ENCODE measurements around the gene SERPINB6.
"Not testable (repeated sequence)": the region's sequence is repeated elsewhere in the genome, so short reads cannot be mapped to it uniquely, and the experiment has no call there.

The SERPINB6 gene

GRCh38 chr6:2934057-2934456 is 37.3 kb downstream of the SERPINB6 start:
- FAIRE-seq, result no peak

GRCh38 chr6:2932911-2933310 is 38.5 kb downstream of the SERPINB6 start:
- FAIRE-seq, result not testable (repeated sequence)

- FAIRE-seq, result no peak
Observed at GRCh38 chr6:2931970-2932748, 39.2 kb downstream of the SERPINB6 start.

DNA sequence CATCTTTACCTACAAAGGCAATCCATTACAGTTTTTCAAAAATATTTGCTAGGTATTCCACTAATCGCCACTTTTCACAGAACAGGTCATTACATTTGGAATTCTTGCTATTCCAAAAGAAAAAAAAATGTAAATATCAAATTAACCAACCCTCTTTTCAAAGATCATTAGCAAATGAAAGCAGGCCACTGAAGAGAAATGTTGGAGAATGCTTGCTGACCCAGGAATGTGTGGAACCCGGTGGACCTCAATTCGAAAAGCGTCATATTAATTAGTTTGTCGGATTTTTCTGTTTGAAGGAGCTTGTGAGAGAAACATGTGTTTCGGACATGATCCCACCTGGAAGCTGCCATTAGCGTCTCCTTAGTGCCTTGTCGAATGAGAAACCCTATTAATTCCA is 40.3 kb downstream of the SERPINB6 start:
- FAIRE-seq, result no peak

- FAIRE-seq, result not testable (repeated sequence)
Observed at GRCh38 chr6:2927931-2928330, 43.4 kb downstream of the SERPINB6 start.

DNA sequence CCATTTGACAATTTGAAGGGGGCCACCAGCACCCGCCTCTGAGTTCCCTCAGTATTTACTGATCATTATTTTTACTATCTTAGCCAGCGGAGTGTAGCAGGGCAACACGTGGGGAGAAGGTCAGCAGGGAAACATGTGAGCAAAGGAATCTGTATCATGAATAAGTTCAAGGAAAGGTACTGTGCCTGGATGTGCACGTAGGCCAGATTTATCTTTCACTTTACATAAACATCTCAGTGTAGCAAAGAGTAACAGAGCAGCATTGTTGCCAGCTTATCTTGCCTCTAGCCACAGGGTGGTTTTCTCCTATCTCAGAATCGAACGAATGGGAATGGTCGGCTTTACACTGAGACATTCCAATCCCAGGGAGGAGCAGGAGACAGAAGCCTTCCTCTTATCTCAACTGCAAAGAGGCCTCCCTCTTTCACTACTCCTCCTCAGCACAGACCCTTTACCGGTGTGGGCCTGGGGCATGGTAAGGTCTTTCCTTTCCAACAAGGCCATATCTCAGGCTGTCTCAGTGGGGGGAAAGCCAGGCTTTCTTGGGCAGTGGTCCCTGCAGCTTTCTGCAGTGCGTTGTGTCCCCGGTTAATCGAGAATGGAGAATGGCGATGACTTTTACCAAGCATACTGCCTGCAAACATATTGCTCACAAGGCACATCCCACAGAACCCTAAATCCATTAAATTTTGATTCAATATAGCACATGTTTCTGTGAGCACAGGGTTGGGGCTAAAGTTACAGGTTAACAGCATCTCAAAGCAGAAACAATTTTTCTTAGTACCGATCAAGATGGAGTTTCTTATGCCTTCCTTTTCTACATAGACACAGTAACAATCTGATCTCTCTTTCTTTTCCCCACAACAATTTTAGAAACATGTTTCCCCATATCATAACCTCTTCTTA is 45.3 kb downstream of the SERPINB6 start:
- FAIRE-seq, result not testable (repeated sequence)

DNA sequence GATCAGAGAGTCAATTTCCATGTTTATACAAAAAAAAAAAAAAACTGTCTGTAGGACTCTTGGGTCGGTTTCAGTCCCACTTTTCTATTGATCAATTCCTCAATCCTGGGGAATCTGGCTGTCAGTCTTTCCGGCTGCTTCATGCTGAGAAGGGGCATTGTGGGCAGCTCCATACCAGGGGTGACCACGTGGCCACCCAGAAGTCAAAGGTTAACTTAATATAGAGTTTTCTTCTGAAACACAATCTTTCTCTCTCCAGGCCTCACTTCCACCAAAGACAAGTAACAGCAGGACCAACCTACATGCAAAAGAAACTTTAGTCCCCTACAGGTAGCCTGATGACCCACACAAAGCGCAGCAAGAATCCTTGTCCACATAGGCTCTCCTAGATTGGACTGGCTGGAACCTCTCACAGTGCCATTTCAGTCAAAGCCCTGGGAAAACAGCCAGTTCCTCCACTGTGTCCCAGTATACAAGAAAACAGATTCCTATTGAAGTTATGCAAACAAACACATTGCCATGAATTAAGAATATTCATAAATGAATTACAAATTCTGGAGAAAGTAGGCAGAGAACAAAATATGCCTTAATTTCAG is 49.7 kb downstream of the SERPINB6 start:
- no peak for FAIRE-seq

DNA sequence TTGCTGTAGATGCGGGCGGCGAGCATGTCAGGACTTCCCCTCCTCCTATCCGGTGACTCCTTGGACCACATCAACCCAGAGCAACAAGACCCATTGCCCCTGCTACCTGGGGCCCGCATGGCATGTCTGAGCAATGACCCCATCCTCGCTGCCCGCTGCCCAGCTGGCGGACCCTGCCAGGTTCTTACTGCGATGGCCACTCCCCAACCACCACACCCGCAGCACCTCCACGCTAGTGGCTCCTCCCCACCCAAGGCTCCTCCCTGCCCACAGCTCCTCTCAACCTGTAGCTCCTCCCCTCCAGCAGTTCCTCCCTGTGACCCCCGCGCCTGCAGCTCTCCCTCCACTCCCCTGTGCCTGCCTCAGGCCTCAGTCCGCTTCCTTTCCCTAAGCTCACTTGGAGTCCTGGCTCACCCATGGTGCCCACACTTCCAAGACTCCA is 50.7 kb downstream of the SERPINB6 start:
- FAIRE-seq, result no peak

GRCh38 chr6:2919886-2920285 is 51.5 kb downstream of the SERPINB6 start:
- no peak for FAIRE-seq

GRCh38 chr6:2919401-2919800 is 52.0 kb downstream of the SERPINB6 start:
- no peak for FAIRE-seq

DNA sequence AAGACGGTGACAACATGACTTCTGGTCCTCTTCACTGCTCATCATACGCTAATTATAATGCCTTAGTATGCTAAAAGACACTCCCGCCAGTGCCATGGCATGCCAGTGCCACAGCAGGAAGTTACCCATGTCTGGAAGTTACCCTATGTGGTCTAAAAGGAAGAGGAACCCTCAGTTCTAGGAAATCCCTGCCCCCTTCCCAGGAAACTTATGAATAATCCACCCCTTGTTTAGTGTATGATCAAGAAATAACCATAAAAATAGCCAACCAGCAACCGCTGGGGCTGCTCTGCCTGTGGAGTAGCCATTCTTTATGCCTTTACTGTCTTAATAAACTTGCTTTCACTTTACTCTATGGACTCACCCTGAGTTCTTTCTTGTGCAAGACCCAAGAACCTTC is 52.4 kb downstream of the SERPINB6 start:
- no peak for FAIRE-seq

GRCh38 chr6:2917801-2918445 is 53.4 kb downstream of the SERPINB6 start:
- FAIRE-seq, result no peak

- FAIRE-seq, result no peak
Observed at GRCh38 chr6:2917065-2917464, 54.3 kb downstream of the SERPINB6 start.

DNA sequence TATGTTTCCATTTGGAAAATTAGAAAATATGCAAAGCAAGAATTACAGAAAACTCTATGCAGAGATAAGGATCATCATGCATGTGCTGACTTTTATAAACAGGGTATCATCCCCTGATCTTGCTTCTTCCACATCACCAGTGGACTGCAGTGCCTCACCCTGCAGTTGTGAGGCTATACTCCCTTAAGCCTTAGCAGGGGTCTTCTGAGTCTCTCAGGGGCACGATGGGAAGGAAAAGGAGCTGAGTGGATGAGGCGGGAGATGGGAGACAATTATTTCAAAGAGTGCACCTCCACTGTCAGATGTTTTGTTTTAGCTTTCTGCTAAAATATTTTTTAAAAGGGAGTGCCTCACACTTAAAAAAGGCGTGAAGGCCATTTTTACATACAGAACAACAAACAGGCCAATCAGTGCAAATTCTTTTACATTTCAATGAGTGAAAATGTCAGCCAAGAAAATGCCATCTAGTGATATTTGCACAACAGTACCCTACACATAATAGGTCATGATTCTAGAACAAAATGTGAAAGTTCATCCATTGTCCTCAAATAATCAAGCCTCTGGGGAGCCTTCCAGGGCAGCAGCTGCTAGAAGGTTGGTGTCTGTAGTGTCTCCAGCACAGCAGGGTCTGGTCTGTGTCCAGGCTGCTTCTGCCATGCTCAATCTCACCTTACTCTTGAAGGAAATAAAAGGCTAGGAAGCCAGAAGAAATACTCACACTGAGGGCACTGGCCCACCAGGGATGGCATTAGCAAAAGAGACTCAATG is 55.0 kb downstream of the SERPINB6 start:
- FAIRE-seq, result no peak

DNA sequence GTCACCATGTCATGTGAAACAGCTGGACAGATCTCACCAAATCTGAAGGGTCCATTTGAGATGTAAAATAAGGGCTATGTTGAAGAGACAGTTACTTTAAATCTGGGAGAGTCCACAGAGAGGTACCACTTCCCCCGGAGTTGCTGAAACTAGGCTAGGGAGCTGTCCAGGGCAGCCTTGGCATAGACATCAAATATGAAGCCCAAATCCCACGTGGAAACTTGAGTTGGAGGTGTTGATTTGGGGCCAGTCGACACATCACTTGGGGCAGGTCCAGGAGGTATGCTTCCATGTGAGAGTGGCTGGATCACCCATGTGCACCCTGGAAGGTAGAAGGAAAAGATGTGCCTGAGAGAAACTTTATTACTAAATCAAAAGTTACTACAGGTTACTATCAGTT is 56.2 kb downstream of the SERPINB6 start:
- FAIRE-seq, result no peak

- no peak for FAIRE-seq
Observed at GRCh38 chr6:2914318-2914660, 57.1 kb downstream of the SERPINB6 start.

DNA sequence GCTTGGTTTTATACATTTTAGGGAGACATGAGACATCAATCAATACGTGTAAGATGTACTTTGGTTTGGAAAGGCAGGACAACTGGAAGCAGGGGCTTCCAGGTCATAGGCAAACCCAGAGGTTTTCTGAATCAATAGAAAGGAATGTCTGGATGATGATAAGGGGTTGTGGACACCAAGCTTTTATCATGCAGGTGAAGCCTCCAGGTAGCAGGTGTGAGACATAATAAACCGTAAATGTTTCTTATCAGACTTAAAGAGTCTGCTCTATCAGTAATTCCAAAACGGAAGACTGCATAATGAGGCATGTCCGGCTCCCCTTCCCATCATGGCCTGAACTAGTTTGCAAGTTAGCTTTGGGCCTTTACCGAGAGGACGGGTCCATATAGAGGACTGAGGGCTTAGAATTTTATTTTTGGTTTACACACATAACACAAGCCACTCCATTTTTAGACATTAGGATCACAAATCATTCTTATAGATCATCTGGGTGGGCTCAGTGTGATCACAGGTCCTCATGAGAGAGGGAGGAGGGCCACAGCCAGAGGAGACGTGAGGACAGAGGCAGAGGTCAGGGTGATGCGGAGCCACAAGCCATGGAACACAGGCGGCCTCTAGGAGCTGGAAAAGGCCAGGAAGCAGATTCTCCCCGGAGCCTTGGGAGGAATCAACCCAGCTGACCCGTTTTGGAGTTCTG is 57.6 kb downstream of the SERPINB6 start:
- FAIRE-seq, result no peak

DNA sequence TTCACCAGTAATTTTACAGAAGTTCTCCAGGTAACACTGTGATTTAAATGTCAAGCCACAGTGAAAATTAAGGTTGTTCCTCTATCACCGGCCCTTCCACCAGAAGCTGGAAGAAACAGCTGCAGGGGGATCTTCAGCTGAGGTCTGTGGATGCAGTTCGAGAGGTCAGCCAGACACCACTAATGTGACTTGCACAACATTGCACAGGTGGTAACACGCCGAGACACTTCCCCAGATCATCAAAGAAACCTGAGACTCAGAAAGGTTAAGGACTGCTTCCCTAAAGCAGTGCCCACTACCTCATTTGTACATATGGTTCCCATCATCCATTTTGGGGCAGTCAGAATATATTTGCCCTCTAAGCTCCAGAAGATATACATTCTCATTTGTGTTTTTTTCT is 60.2 kb downstream of the SERPINB6 start:
- no peak for FAIRE-seq

- no peak for FAIRE-seq
Observed at GRCh38 chr6:2909718-2910117, 61.6 kb downstream of the SERPINB6 start.

GRCh38 chr6:2909051-2909606 is 62.2 kb downstream of the SERPINB6 start:
- not testable (repeated sequence) for FAIRE-seq

- FAIRE-seq, result not testable (repeated sequence)
Observed at GRCh38 chr6:2908516-2908915, 62.9 kb downstream of the SERPINB6 start.

Data from TTC549 (cell line).